Uterus (tissue), 2 donors: Measurements from ENCODE around the gene S1PR2.

Source experiments
- POLR2A ChIP-seq, 2 donors: fragments of 450-650 bp; IDR thresholded peaks; one replicate each; pipeline ENCODE4 v1.6.1; 2016; ENCODE audit warnings: antibody characterized with exemption in 2 of 2, mild to moderate bottlenecking in 1 of 2, moderate library complexity in 1 of 2
- TF ChIP-seq, protein P1 (sequence below), 4 experiments: fragments of 200-600 bp in 2 of 4; fragments of 450-650 bp in 2 of 4; sonication (generic) in 2 of 4; IDR thresholded peaks; one replicate each; pipeline ENCODE4 v1.5.1; 2016 to 2019; ENCODE audit warnings: antibody characterized with exemption in 4 of 4, mild to moderate bottlenecking in 2 of 4, moderate library complexity in 1 of 4

- TF ChIP-seq, protein P1, sequence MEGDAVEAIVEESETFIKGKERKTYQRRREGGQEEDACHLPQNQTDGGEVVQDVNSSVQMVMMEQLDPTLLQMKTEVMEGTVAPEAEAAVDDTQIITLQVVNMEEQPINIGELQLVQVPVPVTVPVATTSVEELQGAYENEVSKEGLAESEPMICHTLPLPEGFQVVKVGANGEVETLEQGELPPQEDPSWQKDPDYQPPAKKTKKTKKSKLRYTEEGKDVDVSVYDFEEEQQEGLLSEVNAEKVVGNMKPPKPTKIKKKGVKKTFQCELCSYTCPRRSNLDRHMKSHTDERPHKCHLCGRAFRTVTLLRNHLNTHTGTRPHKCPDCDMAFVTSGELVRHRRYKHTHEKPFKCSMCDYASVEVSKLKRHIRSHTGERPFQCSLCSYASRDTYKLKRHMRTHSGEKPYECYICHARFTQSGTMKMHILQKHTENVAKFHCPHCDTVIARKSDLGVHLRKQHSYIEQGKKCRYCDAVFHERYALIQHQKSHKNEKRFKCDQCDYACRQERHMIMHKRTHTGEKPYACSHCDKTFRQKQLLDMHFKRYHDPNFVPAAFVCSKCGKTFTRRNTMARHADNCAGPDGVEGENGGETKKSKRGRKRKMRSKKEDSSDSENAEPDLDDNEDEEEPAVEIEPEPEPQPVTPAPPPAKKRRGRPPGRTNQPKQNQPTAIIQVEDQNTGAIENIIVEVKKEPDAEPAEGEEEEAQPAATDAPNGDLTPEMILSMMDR (IDR thresholded peaks at IDR 0.05), result no peak
- no peak for TF ChIP-seq POLR2A (IDR thresholded peaks at IDR 0.05)
These were observed 29.0 kb upstream of the S1PR2 start for GRCh38 chr19:10260141-10260584.
